ENCODE data around the gene SPACA6. TPM values are rescaled to one million over a fixed set of nuclear protein-coding genes. Genes with fewer than 3 reads are reported as not detected.

SPACA6 gene
- total RNA-seq, 1 experiment from 2014 or later: 13.3 TPM

DNA sequence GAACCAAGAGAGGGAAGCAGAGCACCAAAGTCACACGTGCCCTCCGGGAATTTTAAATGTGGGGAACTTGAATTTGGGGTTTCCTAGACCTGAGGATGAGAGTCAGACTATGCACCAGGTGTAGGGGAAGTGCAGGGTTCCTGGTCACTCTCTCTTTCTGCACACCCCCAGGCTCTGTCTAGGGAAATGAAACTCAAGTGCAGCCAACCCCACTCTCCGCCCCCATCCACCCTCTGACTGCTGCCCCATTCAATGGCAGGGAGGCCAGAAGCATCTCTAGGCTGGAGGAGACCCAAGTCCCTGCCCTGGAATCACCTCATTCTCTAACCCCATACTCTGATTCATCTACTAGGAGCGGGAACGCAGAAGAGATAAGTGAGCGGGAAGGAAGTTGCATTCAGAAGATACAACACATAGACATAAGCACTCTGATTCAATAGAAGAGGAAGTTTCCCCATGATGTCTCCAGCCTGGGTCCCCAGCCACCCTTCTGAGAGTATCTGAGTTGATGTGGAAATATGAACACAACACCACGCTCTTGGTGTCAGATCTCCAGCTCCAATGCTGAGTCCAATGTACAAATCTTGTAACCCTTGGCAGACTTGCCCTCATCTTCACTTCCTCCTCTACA is 41.8 kb upstream of the SPACA6 start:
- ChIA-PET POLR2A (no interaction called here), CTCF (no interaction called here)
- H3K27me3 Mint-ChIP-seq (ENCODE audit: low read depth): peaks cover 50% of the 10 kb centered on the region
- H3K4me3 Mint-ChIP-seq: no peak overlapping the region
- no peaks in the 10 kb centered on the region for H3K4me1 Mint-ChIP-seq
- DNase-seq (ENCODE audit: low spot score) (no peak), ATAC-seq (no peak)
- no peak overlapping the region for H3K27ac Mint-ChIP-seq
- H3K9me3 Mint-ChIP-seq: peaks cover 23% of the 10 kb centered on the region
- H3K36me3 Mint-ChIP-seq: peaks cover 6% of the 10 kb centered on the region
- TF ChIP-seq, protein P1, sequence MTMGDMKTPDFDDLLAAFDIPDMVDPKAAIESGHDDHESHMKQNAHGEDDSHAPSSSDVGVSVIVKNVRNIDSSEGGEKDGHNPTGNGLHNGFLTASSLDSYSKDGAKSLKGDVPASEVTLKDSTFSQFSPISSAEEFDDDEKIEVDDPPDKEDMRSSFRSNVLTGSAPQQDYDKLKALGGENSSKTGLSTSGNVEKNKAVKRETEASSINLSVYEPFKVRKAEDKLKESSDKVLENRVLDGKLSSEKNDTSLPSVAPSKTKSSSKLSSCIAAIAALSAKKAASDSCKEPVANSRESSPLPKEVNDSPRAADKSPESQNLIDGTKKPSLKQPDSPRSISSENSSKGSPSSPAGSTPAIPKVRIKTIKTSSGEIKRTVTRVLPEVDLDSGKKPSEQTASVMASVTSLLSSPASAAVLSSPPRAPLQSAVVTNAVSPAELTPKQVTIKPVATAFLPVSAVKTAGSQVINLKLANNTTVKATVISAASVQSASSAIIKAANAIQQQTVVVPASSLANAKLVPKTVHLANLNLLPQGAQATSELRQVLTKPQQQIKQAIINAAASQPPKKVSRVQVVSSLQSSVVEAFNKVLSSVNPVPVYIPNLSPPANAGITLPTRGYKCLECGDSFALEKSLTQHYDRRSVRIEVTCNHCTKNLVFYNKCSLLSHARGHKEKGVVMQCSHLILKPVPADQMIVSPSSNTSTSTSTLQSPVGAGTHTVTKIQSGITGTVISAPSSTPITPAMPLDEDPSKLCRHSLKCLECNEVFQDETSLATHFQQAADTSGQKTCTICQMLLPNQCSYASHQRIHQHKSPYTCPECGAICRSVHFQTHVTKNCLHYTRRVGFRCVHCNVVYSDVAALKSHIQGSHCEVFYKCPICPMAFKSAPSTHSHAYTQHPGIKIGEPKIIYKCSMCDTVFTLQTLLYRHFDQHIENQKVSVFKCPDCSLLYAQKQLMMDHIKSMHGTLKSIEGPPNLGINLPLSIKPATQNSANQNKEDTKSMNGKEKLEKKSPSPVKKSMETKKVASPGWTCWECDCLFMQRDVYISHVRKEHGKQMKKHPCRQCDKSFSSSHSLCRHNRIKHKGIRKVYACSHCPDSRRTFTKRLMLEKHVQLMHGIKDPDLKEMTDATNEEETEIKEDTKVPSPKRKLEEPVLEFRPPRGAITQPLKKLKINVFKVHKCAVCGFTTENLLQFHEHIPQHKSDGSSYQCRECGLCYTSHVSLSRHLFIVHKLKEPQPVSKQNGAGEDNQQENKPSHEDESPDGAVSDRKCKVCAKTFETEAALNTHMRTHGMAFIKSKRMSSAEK (CRISPR knock-in tag; IDR thresholded peaks at IDR 0.05; ENCODE audit: borderline replicate concordance): no peak
- TF ChIP-seq ATF1 (CRISPR knock-in tag; IDR thresholded peaks at IDR 0.05) (no peak), GABPB1 (CRISPR knock-in tag; IDR thresholded peaks at IDR 0.05) (no peak), CREM (CRISPR knock-in tag; IDR thresholded peaks at IDR 0.05) (no peak), ZBTB21 (CRISPR knock-in tag; IDR thresholded peaks at IDR 0.05; ENCODE audit: borderline replicate concordance) (no peak), JAZF1 (CRISPR knock-in tag; IDR thresholded peaks at IDR 0.05) (no peak), ETV6 (CRISPR knock-in tag; IDR thresholded peaks at IDR 0.05) (no peak), NR3C1 (CRISPR knock-in tag; conservative IDR thresholded peaks at IDR 0.05; ENCODE audit: low read depth) (no peak), TEAD1 (CRISPR knock-in tag; IDR thresholded peaks at IDR 0.05) (no peak), FOXP1 (CRISPR knock-in tag; IDR thresholded peaks at IDR 0.05; ENCODE audit: borderline replicate concordance) (no peak)
- TF ChIP-seq, protein P2, sequence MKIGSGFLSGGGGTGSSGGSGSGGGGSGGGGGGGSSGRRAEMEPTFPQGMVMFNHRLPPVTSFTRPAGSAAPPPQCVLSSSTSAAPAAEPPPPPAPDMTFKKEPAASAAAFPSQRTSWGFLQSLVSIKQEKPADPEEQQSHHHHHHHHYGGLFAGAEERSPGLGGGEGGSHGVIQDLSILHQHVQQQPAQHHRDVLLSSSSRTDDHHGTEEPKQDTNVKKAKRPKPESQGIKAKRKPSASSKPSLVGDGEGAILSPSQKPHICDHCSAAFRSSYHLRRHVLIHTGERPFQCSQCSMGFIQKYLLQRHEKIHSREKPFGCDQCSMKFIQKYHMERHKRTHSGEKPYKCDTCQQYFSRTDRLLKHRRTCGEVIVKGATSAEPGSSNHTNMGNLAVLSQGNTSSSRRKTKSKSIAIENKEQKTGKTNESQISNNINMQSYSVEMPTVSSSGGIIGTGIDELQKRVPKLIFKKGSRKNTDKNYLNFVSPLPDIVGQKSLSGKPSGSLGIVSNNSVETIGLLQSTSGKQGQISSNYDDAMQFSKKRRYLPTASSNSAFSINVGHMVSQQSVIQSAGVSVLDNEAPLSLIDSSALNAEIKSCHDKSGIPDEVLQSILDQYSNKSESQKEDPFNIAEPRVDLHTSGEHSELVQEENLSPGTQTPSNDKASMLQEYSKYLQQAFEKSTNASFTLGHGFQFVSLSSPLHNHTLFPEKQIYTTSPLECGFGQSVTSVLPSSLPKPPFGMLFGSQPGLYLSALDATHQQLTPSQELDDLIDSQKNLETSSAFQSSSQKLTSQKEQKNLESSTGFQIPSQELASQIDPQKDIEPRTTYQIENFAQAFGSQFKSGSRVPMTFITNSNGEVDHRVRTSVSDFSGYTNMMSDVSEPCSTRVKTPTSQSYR (CRISPR knock-in tag; IDR thresholded peaks at IDR 0.05): no peak
- TF ChIP-seq, protein P3, sequence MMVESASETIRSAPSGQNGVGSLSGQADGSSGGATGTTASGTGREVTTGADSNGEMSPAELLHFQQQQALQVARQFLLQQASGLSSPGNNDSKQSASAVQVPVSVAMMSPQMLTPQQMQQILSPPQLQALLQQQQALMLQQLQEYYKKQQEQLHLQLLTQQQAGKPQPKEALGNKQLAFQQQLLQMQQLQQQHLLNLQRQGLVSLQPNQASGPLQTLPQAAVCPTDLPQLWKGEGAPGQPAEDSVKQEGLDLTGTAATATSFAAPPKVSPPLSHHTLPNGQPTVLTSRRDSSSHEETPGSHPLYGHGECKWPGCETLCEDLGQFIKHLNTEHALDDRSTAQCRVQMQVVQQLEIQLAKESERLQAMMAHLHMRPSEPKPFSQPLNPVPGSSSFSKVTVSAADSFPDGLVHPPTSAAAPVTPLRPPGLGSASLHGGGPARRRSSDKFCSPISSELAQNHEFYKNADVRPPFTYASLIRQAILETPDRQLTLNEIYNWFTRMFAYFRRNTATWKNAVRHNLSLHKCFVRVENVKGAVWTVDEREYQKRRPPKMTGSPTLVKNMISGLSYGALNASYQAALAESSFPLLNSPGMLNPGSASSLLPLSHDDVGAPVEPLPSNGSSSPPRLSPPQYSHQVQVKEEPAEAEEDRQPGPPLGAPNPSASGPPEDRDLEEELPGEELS (CRISPR knock-in tag; IDR thresholded peaks at IDR 0.05): no peak
- TF ChIP-seq, protein P4, sequence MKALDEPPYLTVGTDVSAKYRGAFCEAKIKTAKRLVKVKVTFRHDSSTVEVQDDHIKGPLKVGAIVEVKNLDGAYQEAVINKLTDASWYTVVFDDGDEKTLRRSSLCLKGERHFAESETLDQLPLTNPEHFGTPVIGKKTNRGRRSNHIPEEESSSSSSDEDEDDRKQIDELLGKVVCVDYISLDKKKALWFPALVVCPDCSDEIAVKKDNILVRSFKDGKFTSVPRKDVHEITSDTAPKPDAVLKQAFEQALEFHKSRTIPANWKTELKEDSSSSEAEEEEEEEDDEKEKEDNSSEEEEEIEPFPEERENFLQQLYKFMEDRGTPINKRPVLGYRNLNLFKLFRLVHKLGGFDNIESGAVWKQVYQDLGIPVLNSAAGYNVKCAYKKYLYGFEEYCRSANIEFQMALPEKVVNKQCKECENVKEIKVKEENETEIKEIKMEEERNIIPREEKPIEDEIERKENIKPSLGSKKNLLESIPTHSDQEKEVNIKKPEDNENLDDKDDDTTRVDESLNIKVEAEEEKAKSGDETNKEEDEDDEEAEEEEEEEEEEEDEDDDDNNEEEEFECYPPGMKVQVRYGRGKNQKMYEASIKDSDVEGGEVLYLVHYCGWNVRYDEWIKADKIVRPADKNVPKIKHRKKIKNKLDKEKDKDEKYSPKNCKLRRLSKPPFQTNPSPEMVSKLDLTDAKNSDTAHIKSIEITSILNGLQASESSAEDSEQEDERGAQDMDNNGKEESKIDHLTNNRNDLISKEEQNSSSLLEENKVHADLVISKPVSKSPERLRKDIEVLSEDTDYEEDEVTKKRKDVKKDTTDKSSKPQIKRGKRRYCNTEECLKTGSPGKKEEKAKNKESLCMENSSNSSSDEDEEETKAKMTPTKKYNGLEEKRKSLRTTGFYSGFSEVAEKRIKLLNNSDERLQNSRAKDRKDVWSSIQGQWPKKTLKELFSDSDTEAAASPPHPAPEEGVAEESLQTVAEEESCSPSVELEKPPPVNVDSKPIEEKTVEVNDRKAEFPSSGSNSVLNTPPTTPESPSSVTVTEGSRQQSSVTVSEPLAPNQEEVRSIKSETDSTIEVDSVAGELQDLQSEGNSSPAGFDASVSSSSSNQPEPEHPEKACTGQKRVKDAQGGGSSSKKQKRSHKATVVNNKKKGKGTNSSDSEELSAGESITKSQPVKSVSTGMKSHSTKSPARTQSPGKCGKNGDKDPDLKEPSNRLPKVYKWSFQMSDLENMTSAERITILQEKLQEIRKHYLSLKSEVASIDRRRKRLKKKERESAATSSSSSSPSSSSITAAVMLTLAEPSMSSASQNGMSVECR (CRISPR knock-in tag; IDR thresholded peaks at IDR 0.05; ENCODE audit: borderline replicate concordance): no peak

Measured in WTC11 (cell line).